ENCODE measurements around the gene CKAP5.
"Not testable (repeated sequence)": the region's sequence is repeated elsewhere in the genome, so short reads cannot be mapped to it uniquely, and the experiment has no call there.

The CKAP5 gene

GRCh38 chr11:46724088-46724487 lies 122.0 kb downstream of the CKAP5 start:
- DNase-seq = no peak

GRCh38 chr11:46723359-46723680 lies 122.8 kb downstream of the CKAP5 start:
- no peak for DNase-seq

- DNase-seq = no peak
Measured at GRCh38 chr11:46722566-46723358, 123.3 kb downstream of the CKAP5 start.

- DNase-seq = no peak
Measured at GRCh38 chr11:46721286-46721685, 124.8 kb downstream of the CKAP5 start.

- no peak for DNase-seq
Measured at GRCh38 chr11:46719543-46720218, 126.4 kb downstream of the CKAP5 start.

GRCh38 chr11:46719048-46719542 lies 127.0 kb downstream of the CKAP5 start, which contains the start of gene F2:
Gene F2 (plus strand): TSS chr11:46719213. CDS start chr11:46719236, 23 bp downstream.
- no peak for DNase-seq

- no peak for DNase-seq
Measured at GRCh38 chr11:46718155-46719019, 127.7 kb downstream of the CKAP5 start.

GRCh38 chr11:46717825-46718154 lies 128.3 kb downstream of the CKAP5 start:
- DNase-seq = not testable (repeated sequence)

GRCh38 chr11:46712874-46713576 lies 133.1 kb downstream of the CKAP5 start:
- DNase-seq = no peak

GRCh38 chr11:46711303-46711702 lies 134.8 kb downstream of the CKAP5 start:
- DNase-seq = no peak

- DNase-seq = no peak
Measured at GRCh38 chr11:46710821-46711269, 135.2 kb downstream of the CKAP5 start.

- DNase-seq = not testable (repeated sequence)
Measured at GRCh38 chr11:46709351-46709750, 136.7 kb downstream of the CKAP5 start.

- DNase-seq = no peak
Measured at GRCh38 chr11:46706886-46707285, 139.2 kb downstream of the CKAP5 start.

- no peak for DNase-seq
Measured at GRCh38 chr11:46705070-46705688, 140.9 kb downstream of the CKAP5 start.

GRCh38 chr11:46701078-46701654 lies 144.9 kb downstream of the CKAP5 start:
- no peak for DNase-seq

- peak; percentile 99 for DNase-seq
Measured at GRCh38 chr11:46700241-46701077, 145.6 kb downstream of the CKAP5 start, which contains the start of the genes ARHGAP1 and ZNF408. Gene ARHGAP1 (minus strand): TSS chr11:46700619. CDS start chr11:46696107, 4,512 bp downstream. Gene ZNF408 (plus strand): TSS chr11:46701031. CDS start chr11:46701048, 17 bp downstream.

- DNase-seq = no peak
Measured at GRCh38 chr11:46698597-46698996, 147.5 kb downstream of the CKAP5 start.

- no peak for DNase-seq
Measured at GRCh38 chr11:46697723-46698122, 148.4 kb downstream of the CKAP5 start.

- peak; percentile 34 for DNase-seq
Measured at GRCh38 chr11:46697303-46697702, 148.8 kb downstream of the CKAP5 start.

- DNase-seq = peak; percentile 73
Measured at GRCh38 chr11:46696212-46696558, 149.9 kb downstream of the CKAP5 start.
